ENCODE data around the gene MUTYH.

Gene MUTYH

DNA sequence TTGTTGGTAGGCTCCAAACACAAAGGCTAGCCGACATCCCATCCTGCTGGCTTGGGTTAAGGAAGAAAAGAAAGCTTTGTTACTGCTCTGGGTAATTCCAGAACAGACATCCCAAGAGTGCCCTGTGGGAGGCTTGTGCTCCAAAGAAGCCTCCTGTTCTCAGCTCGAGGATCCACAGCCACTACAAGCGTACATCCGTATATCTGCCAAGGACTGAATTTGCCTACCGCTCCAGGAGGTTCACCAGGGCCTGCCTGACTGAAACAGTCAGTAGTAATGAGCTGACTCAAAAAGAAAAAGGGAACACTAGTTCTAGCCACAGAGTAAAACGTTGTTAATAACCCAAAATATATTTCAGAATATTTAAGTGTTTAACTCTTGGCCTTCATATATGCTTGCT lies 24.8 kb upstream of the MUTYH start:
- no peak overlapping the region for H3K4me3 ChIP-seq (replicated peaks in 1 of 2; ENCODE audit: low read depth in 2 of 2, low read length in 2 of 2)
- DNase-seq (ENCODE audit: low read depth in 2 of 2): no peak
- no peak for TF ChIP-seq CTCF (IDR thresholded peaks at IDR 0.05; ENCODE audit: low read depth, low read length)

DNA sequence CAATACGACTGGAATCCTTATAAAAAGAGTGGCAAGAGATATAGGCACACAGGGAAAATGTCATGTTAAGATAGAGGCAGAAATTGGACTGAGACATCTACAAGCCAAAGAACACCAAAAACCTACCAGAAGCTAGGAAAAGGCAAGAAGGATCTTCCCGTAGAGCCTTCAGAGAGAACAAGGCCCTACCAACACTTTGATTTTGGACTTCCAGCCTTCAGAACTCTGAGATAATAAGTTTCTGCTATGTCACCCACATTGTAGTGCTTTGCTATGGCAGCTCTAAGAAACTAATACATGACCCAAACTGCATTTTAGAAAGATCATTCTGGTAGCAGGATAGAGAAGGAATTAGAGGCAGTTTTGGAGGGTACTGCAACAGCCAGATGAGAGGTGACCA lies 24.1 kb upstream of the MUTYH start:
- H3K4me3 ChIP-seq (replicated peaks in 1 of 2; ENCODE audit: low read depth in 2 of 2, low read length in 2 of 2): no peak overlapping the region
- no peak for DNase-seq (ENCODE audit: low read depth in 2 of 2)
- TF ChIP-seq CTCF (IDR thresholded peaks at IDR 0.05; ENCODE audit: low read depth, low read length): no peak

GRCh38 chr1:45360981-45361380 lies 20.7 kb upstream of the MUTYH start:
- peak; percentile 74 to 86 for DNase-seq (ENCODE audit: low read depth in 2 of 2)
- peak overlapping the region in 1 of 2 donors; percentile 28 for H3K4me3 ChIP-seq (replicated peaks in 1 of 2; ENCODE audit: low read depth in 2 of 2, low read length in 2 of 2)

DNA sequence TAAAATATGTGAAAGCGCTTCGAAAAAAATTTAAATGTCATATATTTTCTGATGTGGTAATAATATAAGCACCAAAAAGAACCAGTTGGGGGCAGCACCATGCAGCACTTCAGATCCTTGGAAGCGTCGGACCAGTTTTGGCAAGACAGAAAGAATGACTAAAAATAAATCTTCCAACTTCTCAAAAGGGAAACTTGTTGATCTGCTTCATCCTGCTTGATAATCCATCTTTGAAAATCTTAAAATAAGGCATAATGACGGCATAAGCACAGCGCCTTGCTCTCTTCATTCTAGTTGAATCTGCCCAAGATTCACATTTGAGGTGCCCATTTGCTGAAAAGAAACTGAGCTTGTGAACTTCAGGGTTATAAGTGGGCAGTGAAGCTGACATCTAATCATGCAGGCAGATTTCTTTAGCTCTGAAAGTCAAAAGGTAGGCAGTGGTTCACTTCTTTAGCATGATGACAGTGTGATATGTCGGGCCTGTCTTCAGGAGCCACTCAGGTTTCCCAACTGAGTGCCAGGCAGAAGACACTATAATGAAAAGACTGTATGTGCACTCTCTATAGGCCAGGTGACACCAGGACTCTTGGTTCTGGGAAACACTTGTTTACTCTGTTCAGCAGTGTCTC lies 19.8 kb upstream of the MUTYH start:
- H3K4me3 ChIP-seq (replicated peaks in 1 of 2; ENCODE audit: low read depth in 2 of 2, low read length in 2 of 2): no peak overlapping the region
- DNase-seq (ENCODE audit: low read depth in 2 of 2): peak; percentile 85 to 87
- peak; percentile 60 for TF ChIP-seq CTCF (IDR thresholded peaks at IDR 0.05; ENCODE audit: low read depth, low read length)

- no peak for TF ChIP-seq CTCF (IDR thresholded peaks at IDR 0.05; ENCODE audit: low read depth, low read length)
- H3K4me3 ChIP-seq (replicated peaks in 1 of 2; ENCODE audit: low read depth in 2 of 2, low read length in 2 of 2): no peak overlapping the region
- DNase-seq (ENCODE audit: low read depth in 2 of 2): no peak
Observed at GRCh38 chr1:45356186-45356585, 15.9 kb upstream of the MUTYH start.

- DNase-seq (ENCODE audit: low read depth in 2 of 2): no peak
- no peak for TF ChIP-seq CTCF (IDR thresholded peaks at IDR 0.05; ENCODE audit: low read depth, low read length)
- no peak overlapping the region for H3K4me3 ChIP-seq (replicated peaks in 1 of 2; ENCODE audit: low read depth in 2 of 2, low read length in 2 of 2)
Observed at GRCh38 chr1:45355683-45356082, 15.4 kb upstream of the MUTYH start.

DNA sequence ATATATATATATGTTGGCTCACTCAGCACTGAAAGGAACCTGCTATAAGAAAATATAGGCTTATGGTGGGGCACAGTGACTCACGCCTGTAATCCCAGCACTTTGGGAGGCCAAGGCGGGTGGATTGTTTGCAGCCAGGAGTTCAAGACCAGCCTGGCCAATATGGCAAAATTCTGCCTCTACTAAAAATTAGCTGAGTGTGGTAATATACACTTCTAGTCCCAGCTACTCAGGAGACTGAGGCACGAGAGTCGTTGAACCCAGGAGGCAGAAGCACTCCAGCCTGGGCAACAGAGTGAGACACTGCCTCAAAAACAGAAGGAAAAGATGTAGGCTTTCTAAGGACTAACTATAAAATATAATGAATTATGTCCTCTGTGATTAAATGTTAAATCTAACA lies 14.6 kb upstream of the MUTYH start:
- TF ChIP-seq CTCF (IDR thresholded peaks at IDR 0.05; ENCODE audit: low read depth, low read length): no peak
- no peak for DNase-seq (ENCODE audit: low read depth in 2 of 2)
- no peak overlapping the region for H3K4me3 ChIP-seq (replicated peaks in 1 of 2; ENCODE audit: low read depth in 2 of 2, low read length in 2 of 2)

Measured in cardiac fibroblast (primary cell).